Measurements from ENCODE around the gene OR2T11.
"Not testable (repeated sequence)": the region's sequence is repeated elsewhere in the genome, so short reads cannot be mapped to it uniquely, and the experiment has no call there.

OR2T11 gene, protein sequence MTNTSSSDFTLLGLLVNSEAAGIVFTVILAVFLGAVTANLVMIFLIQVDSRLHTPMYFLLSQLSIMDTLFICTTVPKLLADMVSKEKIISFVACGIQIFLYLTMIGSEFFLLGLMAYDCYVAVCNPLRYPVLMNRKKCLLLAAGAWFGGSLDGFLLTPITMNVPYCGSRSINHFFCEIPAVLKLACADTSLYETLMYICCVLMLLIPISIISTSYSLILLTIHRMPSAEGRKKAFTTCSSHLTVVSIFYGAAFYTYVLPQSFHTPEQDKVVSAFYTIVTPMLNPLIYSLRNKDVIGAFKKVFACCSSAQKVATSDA

DNA sequence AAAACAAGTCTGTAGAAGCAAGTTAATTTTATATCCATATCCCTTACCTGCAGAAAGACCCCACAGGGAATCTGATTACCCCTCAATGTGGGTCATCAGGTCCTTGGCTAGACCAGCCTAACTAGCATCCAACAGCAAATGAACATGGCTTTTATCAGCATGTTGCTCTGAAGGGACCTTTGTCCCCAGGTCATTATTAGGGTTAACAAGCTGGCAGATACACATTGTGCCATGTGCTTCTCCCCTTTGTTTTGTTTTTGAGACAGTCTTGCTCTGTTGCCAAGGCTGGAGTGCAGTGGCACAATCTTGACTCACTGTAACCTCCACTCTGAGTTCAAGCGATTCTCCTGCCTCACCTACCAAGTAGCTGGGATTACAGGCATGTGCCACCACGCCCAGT, at the start of gene OR2T11:
Gene OR2T11 (minus strand): TSS at position 101 of the 400 bp plus-strand sequence. CDS start 7,963 bp downstream, outside the sequence.
- not testable (repeated sequence) for DNase-seq

GRCh38 chr1:248681651-248682050, 46.8 kb upstream of the OR2T11 start:
- DNase-seq, result no peak

- no peak for DNase-seq
These were observed 35.1 kb upstream of the OR2T11 start for GRCh38 chr1:248670003-248670402.

- DNase-seq, result not testable (repeated sequence)
These were observed 28.8 kb upstream of the OR2T11 start for GRCh38 chr1:248663453-248664328.

GRCh38 chr1:248656797-248657196, 21.9 kb upstream of the OR2T11 start:
- not testable (repeated sequence) for DNase-seq

GRCh38 chr1:248655354-248655753, 20.5 kb upstream of the OR2T11 start, which contains the start of gene OR2T27:
Gene OR2T27 (minus strand): TSS chr1:248655528. CDS start chr1:248650884, 4,644 bp downstream.
- DNase-seq, result not testable (repeated sequence)

DNA sequence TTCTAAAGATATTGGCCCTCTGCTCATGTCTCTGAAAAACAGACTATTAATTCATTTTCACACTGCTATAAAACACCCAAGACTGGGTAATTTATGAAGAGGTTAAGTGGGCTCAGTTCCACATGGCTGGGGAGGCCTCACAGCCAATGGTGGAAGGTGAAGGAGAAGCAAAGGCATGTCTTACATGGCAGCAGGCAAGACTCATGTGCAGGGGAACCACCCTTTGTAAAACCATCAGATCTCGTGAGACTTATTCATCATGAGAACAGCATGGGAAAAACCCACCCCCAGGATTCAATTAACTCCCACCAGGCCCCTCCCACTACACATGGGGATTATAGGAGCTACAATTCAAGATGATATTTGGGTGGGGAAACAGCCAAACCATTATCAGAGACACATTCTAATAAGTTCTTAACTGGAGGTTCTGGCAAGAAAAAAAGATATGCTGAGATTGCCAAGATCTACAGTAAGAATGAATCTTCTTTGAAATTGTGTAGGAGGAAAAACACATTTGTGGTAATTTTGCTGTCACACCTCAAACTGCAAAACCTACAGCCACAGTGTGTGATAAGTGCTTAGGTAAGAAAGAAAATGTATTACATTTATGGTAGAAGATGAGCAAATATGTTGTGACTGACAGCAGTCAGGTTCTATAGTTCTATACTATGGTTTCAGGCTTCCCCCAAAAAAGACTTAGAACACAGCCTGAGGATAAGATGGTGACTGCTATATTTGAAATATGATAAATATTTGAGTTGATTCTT, 14.1 kb upstream of the OR2T11 start:
- not testable (repeated sequence) for DNase-seq

- not testable (repeated sequence) for DNase-seq
These were observed 10.3 kb upstream of the OR2T11 start, which contains the start of gene OR2T35 for GRCh38 chr1:248645178-248645577. Gene OR2T35 (minus strand): TSS chr1:248645278. CDS start chr1:248639258, 6,020 bp downstream.

DNA sequence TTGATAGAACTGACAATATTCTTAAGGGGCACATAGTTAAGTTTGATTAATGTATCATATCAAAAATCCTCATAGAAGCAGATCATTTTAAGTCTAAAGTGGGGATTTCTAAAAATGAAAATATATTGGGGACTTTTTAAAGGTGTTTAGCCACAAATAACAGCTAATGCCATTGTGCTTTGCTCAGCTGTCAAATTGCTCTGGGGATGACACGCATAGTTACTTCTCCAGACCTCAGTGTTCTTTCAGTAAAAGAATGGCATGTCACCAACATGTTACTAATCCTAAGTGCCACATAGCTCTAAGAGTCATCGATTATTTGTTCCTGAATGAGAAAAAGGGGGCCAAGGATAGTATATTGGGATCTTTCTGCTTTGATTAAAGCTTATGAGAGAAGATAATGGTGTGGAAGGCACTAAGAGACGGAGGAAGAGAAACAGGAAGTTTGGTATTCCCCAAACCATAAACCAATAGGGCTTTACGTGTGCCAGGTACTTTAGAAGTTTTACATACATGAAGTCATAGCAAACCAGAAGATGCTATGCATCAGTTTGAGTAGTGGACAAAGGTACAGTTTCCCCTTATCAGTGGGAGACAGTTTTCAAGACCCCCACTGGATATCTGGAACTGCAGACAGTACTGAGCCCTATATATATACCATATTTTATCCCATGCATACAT, 8.2 kb upstream of the OR2T11 start:
- not testable (repeated sequence) for DNase-seq

DNA sequence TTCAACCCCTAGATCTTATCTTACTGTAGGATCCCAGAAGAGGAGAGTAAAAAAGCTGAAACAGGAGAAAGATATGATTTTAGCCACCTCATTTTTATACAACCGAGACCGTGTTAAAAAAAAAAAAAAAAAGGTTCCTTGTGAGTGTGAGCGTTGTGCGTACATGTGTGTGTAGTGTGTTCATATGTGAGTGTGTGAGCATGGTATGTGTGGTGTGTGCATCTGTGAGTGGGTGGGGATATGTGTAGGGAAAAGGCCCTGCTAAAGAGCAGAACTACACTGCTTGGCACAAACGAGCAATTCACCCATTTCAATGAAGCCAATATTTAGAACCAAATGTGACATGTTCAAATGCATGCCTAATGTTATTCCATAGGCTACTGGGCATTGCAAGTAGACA, 6.7 kb upstream of the OR2T11 start:
- not testable (repeated sequence) for DNase-seq

GRCh38 chr1:248640906-248641305, 6.0 kb upstream of the OR2T11 start:
- DNase-seq, result not testable (repeated sequence)

- DNase-seq, result not testable (repeated sequence)
These were observed 4.8 kb upstream of the OR2T11 start for GRCh38 chr1:248639652-248640051.

DNA sequence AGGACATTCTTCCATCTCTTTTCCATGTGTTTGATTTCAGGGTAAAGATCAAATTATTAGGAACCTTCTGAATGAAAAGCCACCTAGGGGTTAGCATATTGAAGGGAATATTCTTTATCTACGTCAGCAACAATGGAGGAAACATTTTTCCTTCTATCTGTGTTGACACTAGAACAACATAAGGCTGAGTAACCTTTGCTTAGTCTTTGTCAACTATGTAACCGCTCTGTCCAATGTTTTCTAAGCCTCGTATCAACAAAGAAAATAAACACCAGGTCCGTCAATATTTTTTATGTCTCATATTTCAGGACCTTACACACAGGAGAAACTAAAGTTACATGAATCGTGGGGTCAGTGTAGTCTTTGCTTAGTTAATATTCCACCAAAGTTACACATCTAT, 1.7 kb upstream of the OR2T11 start:
- not testable (repeated sequence) for DNase-seq

- DNase-seq, result no peak
These were observed 3.4 kb downstream of the OR2T11 start for GRCh38 chr1:248631354-248632008.

- DNase-seq, result no peak
These were observed 4.3 kb downstream of the OR2T11 start for GRCh38 chr1:248630551-248630950.

GRCh38 chr1:248627971-248628844, 6.7 kb downstream of the OR2T11 start:
- DNase-seq, result no peak

DNA sequence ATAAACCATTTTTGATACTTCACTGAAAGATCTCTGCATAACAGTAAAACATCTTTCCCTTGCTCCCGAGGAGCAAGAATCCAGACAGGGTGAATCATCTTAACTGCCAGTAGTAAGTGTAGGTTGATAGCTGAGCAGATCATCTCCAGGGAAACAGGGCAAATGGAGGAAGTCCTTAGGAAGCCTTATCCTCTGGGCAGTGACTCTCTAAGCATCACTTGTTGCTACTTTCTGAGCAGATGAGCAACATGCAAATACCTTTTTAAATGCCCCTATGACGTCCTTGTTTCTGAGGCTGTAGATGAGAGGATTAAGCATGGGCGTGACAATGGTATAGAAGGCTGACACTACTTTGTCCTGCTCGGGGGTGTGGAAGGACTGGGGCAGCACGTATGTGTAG, 8.9 kb downstream of the OR2T11 start:
- no peak for DNase-seq

- DNase-seq, result no peak
These were observed 9.7 kb downstream of the OR2T11 start for GRCh38 chr1:248625166-248625565.

DNA sequence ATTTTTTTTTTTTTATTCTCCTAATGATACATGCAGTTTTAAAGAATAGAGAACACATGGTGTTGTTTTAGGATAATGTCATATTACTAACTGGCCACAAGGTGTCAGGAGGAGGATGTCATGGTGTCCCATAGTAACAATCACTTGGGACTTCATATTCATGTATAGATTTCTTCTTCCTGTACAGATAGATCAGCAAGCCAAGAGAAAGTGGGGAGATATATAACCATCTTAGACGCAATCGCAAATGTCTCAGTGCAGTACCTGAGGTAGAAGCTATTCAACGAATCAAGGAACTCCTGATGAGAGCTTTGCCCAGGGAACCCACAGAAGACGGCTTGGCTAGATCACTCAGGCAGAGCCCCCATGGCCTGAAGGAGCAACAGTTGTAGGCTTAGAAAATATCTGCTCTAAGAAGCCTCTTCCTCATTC, 12.3 kb downstream of the OR2T11 start:
- DNase-seq, result peak in 1 of 2 donors; percentile 17

- DNase-seq, result no peak
These were observed 13.1 kb downstream of the OR2T11 start for GRCh38 chr1:248621770-248622169.
